HL-60/S4 treated with retinoic acid at 250 ng/mL for 4 days and 3 days (cell line): ENCODE measurements around the gene TSPAN9.

Source experiments
- in situ Hi-C: fragments of 300-500 bp; cut with MboI; formaldehyde crosslinking; loops from 2 replicates; pipeline ENCODE4 v1.7.0; 2022; ENCODE audit warnings: low sequenced_read_pairs

The TSPAN9 gene

GRCh38 chr12:3137814-3138445 lies 60.8 kb downstream of the TSPAN9 start:
- in situ Hi-C loops = no loop called here

GRCh38 chr12:3138941-3139511 lies 61.8 kb downstream of the TSPAN9 start:
- in situ Hi-C loops = no loop called here

GRCh38 chr12:3139760-3140159 lies 62.6 kb downstream of the TSPAN9 start:
- in situ Hi-C loops = no loop called here

GRCh38 chr12:3140284-3140683 lies 63.1 kb downstream of the TSPAN9 start:
- in situ Hi-C loops = no loop called here

GRCh38 chr12:3141339-3142321 lies 64.5 kb downstream of the TSPAN9 start:
- in situ Hi-C loops = no loop called here

GRCh38 chr12:3142386-3142785 lies 65.2 kb downstream of the TSPAN9 start:
- in situ Hi-C loops = no loop called here

- in situ Hi-C loops = no loop called here
Observed at GRCh38 chr12:3144495-3144894, 67.3 kb downstream of the TSPAN9 start.

GRCh38 chr12:3145033-3145432 lies 67.9 kb downstream of the TSPAN9 start:
- in situ Hi-C loops = no loop called here

GRCh38 chr12:3145546-3146310 lies 68.5 kb downstream of the TSPAN9 start:
- in situ Hi-C loops = no loop called here

GRCh38 chr12:3147260-3147659 lies 70.1 kb downstream of the TSPAN9 start:
- in situ Hi-C loops = no loop called here

GRCh38 chr12:3148366-3149000 lies 71.3 kb downstream of the TSPAN9 start:
- in situ Hi-C loops = no loop called here

- in situ Hi-C loops = no loop called here
Observed at GRCh38 chr12:3149515-3150307, 72.5 kb downstream of the TSPAN9 start.

GRCh38 chr12:3150308-3150670 lies 73.1 kb downstream of the TSPAN9 start:
- in situ Hi-C loops = no loop called here

GRCh38 chr12:3150931-3151835 lies 74.0 kb downstream of the TSPAN9 start:
- in situ Hi-C loops = no loop called here

- in situ Hi-C loops = no loop called here
Observed at GRCh38 chr12:3152011-3152511, 74.9 kb downstream of the TSPAN9 start.

- in situ Hi-C loops = no loop called here
Observed at GRCh38 chr12:3152892-3153291, 75.7 kb downstream of the TSPAN9 start.

GRCh38 chr12:3154006-3154405 lies 76.8 kb downstream of the TSPAN9 start:
- in situ Hi-C loops = no loop called here

GRCh38 chr12:3155702-3156370 lies 78.7 kb downstream of the TSPAN9 start:
- in situ Hi-C loops = no loop called here
